Common myeloid progenitor, CD34-positive (primary cell): ENCODE measurements around the gene SMIM44.
A peak's percentile ranks its signal among the peaks of the same experiment; 100 is the strongest.

ENCODE experiments used
- CTCF ChIA-PET: fragments of 350-600 bp; sonication (Branson Sonifier 250); formaldehyde crosslinking; loops from one replicate; lab custom pipeline; 2021; ENCODE audit warnings: antibody characterized with exemption; lab: Charles Lee
- POLR2A ChIA-PET: fragments of 350-600 bp; sonication (Branson Sonifier 250); formaldehyde crosslinking; loops from one replicate; lab custom pipeline; 2021; ENCODE audit warnings: antibody characterized with exemption; lab: Charles Lee
- DNase-seq, 3 donors: peaks; one replicate each; pipeline versions ENCODE4 v3.0.0 to v3.0.0-alpha.2; 2013
- H3K27ac ChIP-seq, 2 experiments: 1 replicate in 1 of 2; 2 replicates in 1 of 2; pipeline ENCODE4 v1.7.0; 2013; ENCODE audit warnings: inconsistent platforms in 2 of 2, low read length in 2 of 2, mild to moderate bottlenecking in 2 of 2, low read depth in 1 of 2, moderate library complexity in 1 of 2; ENCODE audit not compliant: severe bottlenecking in 2 of 2, insufficient read depth in 1 of 2, poor library complexity in 1 of 2
- H3K27me3 ChIP-seq, 5 experiments: replicated peaks in 2 of 5; 1 replicate in 3 of 5; 2 replicates in 2 of 5; pipeline versions ENCODE4 v1.6.1 to v1.7.0; 2013; ENCODE audit warnings: low read length in 4 of 5, mild to moderate bottlenecking in 2 of 5, moderate library complexity in 2 of 5, inconsistent platforms in 1 of 5; ENCODE audit not compliant: insufficient read depth in 5 of 5, control insufficient read depth in 4 of 5
- H3K36me3 ChIP-seq, 4 experiments: 1 replicate in 2 of 4; 2 replicates in 2 of 4; pipeline versions ENCODE4 v1.6.1 to v1.7.0; 2013; ENCODE audit warnings: low read length in 3 of 4, control low read depth in 1 of 4, mild to moderate bottlenecking in 1 of 4; ENCODE audit not compliant: control insufficient read depth in 4 of 4, insufficient read depth in 4 of 4
- H3K4me1 ChIP-seq, 4 experiments: 1 replicate in 3 of 4; 2 replicates in 1 of 4; pipeline versions ENCODE4 v1.6.1 to v1.7.1; 2013; ENCODE audit warnings: low read length in 3 of 4, mild to moderate bottlenecking in 3 of 4, control low read depth in 1 of 4, inconsistent platforms in 1 of 4, moderate library complexity in 1 of 4; ENCODE audit not compliant: control insufficient read depth in 4 of 4, insufficient read depth in 4 of 4; ENCODE audit errors: control extremely low read depth in 1 of 4
- H3K4me3 ChIP-seq, 7 experiments: 1 replicate in 4 of 7; 2 replicates in 3 of 7; pipeline versions ENCODE4 v1.5.1 to v1.7.0; 2013; ENCODE audit warnings: mild to moderate bottlenecking in 7 of 7, low read length in 6 of 7, moderate library complexity in 6 of 7, inconsistent platforms in 2 of 7, low read depth in 2 of 7, control low read depth in 1 of 7; ENCODE audit not compliant: insufficient read depth in 4 of 7, control insufficient read depth in 1 of 7; ENCODE audit errors: extremely low read depth in 1 of 7
- H3K9me3 ChIP-seq, 5 experiments: 1 replicate in 4 of 5; 2 replicates in 1 of 5; pipeline versions ENCODE4 v1.6.1 to v1.7.1; 2013; ENCODE audit warnings: low read length in 4 of 5, mild to moderate bottlenecking in 2 of 5, inconsistent platforms in 1 of 5, low read depth in 1 of 5, moderate library complexity in 1 of 5; ENCODE audit not compliant: control insufficient read depth in 4 of 5, insufficient read depth in 2 of 5; ENCODE audit errors: control extremely low read depth in 1 of 5
- WGBS: methylation state at CpG from one replicate; pipeline ENCODE4 v1.1.5; 2013; ENCODE audit not compliant: insufficient coverage; 5-methylcytosine and 5-hydroxymethylcytosine counted together

The SMIM44 gene

DNA sequence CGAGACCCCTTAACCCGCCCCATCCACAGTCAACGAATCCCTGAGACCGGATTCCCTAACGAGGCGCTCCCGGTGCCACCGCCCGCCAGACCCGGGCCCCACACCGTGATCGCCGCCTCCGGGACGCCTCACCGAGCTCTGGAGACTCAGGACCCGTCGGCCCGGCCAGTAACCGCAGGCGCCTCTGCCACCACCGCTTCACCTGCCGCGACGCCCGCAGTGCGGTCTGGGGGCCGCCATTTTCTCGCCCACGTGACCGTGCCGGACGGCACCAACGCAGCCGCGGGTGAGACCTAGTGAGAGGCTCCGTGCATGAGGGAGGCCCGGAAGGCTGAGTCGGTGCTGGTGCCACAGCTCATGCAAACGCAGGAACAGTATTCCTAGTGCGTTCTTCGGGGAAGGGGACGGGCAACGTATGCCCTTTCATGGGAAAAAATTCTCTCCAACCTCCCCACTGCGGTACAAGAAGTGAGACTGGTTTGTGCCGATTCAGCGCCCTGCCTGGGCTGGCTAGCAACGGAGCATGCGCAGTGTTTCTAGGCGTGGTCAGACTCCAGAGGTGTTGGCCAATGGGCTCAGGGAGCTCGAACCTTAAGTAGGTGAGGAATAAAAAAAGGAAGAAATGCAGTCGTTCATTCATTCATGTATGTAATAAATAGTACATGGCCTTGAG, 17.3 kb upstream of the SMIM44 start, which contains the start of gene DOHH:
Gene DOHH (minus strand): TSS at position 246 of the 673 bp plus-strand sequence. CDS start 3,860 bp downstream, outside the sequence.
- Histone ChIP-seq H3K27ac (peak within 1 kb of the TSS; percentile 98 to 99), H3K4me3 (peak within 1 kb of the TSS; percentile 80 to 99 (median 90)), H3K36me3 (peaks cover 0 to 18% (median 9%) of the 10 kb centered on the region in 4 experiments), H3K4me1 (peaks cover 0 to 22% (median 20%) of the 10 kb centered on the region in 4 experiments), H3K27me3 (no peaks in the 10 kb centered on the region), H3K9me3 (no peaks in the 10 kb centered on the region)
- WGBS, result 0% methylated on average over 49 of the region's 52 CpGs
- peak; percentile 97 to 99 (median 97) for DNase-seq
- CTCF ChIA-PET, result interaction anchor here (0.8 to 7.1 kb wide), 4 partner anchors 14 to 28 kb away, joined by 3 to 38 read pairs (median 9); partner anchors contain the start of genes SMIM24 and SMIM44
- POLR2A ChIA-PET, result interaction anchor here (1.1 to 1.2 kb wide), 2 partner anchors 21 to 22 kb away, joined by 3 read pairs; no protein-coding TSS in a partner anchor

DNA sequence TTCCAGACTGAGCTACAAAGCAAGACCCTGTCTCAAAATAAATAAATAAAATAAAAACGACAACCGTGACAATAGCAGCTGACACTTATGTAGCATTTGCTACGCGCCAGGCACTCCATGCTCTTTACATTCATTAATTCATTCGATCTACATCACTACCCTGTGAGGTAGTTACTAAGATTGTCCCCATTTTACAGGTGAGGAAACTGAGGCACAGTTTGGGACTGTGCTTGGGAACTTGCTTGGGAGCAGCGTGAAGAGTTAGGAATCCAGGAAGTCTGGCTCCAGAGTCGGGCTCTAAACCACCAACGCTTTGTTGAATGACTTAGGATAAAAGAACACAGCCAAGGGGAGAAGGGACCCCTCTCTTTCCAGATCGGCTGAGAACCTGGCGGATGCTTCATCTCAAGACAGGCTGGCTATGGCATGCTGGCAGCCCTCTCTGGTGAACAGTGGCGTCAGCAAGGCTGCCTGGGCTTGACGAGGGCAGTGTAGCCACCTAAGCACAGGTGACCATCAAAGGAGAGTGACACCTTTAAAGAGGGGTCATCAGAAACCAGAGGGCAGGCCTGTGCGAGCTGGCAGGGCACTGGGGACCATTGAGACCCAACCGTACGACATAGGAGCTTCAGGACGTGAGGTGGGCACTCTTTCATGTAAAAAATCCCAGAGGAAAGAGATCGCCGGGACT, 16.6 kb upstream of the SMIM44 start:
- Histone ChIP-seq H3K27me3 (no peaks in the 10 kb centered on the region), H3K4me3 (peak overlapping the region; percentile 80 to 99 (median 90)), H3K27ac (peak overlapping the region; percentile 98 to 99), H3K4me1 (peaks cover 0 to 15% (median 14%) of the 10 kb centered on the region in 4 experiments), H3K36me3 (peaks cover 0 to 23% (median 11%) of the 10 kb centered on the region in 4 experiments), H3K9me3 (no peaks in the 10 kb centered on the region)
- ChIA-PET CTCF (interaction anchor here (1.5 to 7.1 kb wide), 3 partner anchors 15 to 27 kb away, joined by 5 to 38 read pairs (median 13); partner anchors contain the start of genes SMIM24 and SMIM44), POLR2A (interaction anchor here (0.6 to 1.2 kb wide), 3 partner anchors 20 to 224 kb away, joined by 3 read pairs; no protein-coding TSS in a partner anchor)
- WGBS, result 34% methylated on average over 14 of the region's 18 CpGs
- DNase-seq, result peak in 2 of 3 donors; percentile 28 to 30

DNA sequence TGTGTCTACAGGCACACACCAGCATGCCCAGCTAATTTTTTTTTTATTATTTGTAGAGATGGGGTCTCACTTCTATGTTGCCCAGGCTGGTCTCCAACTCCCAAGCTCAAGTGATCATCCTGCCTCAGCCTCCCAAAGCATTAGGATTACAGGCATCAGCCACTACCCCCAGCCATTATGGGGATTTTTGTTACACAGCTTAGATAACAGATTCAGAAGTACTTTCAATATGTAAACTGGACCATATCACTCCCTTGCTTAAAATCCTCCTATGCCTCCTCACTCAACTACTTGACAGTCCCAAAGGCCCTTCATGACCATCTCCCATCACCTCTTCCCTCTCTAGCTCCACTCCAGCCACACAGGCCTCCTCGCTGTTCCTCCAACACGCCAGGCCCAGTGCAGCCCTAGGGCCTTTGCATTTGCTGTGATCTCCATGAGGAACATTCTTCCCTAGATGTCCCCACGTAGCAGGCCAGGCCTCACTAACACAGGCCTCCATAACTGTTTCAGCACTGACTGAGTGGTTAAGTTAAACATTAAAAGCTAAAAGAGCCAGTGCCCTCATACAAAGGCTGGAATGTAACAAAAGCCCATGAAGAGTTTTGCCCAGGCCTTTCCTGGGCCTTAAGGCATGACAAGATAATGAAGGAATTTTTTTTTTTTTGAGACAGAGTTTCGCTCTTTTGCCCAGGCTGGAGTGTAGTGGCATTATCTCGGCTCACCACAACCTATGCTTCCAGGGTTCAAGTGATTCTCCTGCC, 14.7 kb upstream of the SMIM44 start:
- Histone ChIP-seq H3K4me1 (peaks cover 0 to 13% (median 11%) of the 10 kb centered on the region in 4 experiments), H3K36me3 (peaks cover 0 to 38% (median 23%) of the 10 kb centered on the region in 4 experiments), H3K9me3 (no peaks in the 10 kb centered on the region), H3K27me3 (no peaks in the 10 kb centered on the region), H3K27ac (no peak overlapping the region), H3K4me3 (no peak overlapping the region)
- POLR2A ChIA-PET, result interaction anchor here (1.2 kb wide), 1 partner anchor 18 kb away, joined by 4 read pairs; no protein-coding TSS in a partner anchor
- 93% methylated on average over 5 of the region's 5 CpGs for WGBS
- DNase-seq, result no peak
- CTCF ChIA-PET, result interaction anchor here (7.1 kb wide), 1 partner anchor 13 kb away, joined by 38 read pairs; the partner anchor contains the start of gene SMIM44

DNA sequence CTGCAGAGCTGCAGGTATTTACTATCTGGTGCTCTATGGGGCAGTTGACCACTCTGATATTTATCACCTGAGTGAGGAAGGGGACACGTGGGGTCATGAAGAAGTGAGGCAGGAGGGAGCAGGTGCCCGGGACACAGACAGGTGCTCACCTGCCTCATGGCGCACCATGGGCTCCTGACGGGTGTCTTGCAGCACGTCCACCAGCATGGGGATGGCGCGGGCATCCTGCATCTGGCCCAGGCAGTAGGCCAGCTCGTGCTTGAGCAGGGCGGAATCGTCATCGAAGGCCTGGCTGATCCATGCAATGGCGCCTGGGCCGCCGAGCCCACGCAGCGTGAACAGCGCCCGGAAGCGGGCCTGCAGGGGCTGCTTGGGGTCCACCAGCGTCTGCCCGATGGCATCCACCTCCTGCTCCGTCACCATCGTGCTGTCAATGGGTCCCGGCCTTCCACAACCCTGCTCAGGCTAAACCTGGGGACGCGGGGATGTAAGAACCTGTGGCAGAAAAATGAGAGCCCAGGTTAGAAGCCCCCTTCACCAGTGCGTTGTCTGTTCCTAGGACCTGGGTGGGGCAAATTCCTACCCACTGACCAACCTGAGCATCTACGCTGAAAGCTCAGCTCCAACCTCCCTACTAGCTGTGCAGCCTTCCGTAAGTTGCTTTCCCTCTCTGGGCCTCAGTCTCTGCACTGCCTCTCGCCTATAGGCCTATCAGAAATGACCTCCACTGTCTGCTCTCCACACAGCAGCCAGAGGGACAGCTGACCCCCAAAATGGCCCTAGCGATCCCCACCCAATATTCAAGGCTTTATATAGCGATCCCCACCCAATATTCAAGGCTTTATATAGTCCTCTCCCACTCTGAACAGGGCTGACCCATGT, 13.4 kb upstream of the SMIM44 start:
- POLR2A ChIA-PET, result no interaction called here
- H3K36me3 ChIP-seq, result peaks cover 2 to 50% (median 34%) of the 10 kb centered on the region in 4 experiments
- H3K4me3 ChIP-seq, result no peak overlapping the region

DNA sequence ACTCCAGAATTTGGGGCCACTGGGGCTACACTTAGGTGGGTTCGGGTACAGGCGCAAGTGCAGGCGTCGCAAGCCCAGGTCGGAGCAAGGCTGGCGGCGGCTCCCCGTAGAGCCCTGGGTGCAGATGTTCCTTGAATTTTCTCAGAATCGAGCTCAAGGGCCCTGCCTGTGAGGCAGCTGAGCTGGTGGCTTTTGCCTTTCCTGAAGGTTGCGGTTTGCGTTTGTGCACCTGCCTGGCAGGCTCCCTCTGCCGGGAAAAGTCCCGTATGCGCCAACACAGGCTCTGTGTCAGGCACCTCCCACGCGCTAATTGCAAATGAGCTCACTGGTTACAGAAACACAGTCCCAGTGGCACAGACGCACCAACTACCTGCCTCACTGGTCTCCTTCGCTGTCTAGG, 11.3 kb upstream of the SMIM44 start:
- CTCF ChIA-PET, result interaction anchor here (0.6 to 2.6 kb wide), 2 partner anchors 10 to 160 kb away, joined by 3 to 13 read pairs; partner anchors contain the start of gene SMIM44
- Histone ChIP-seq H3K27ac (no peak overlapping the region), H3K36me3 (peaks cover 2 to 63% (median 41%) of the 10 kb centered on the region in 4 experiments), H3K4me3 (no peak overlapping the region), H3K9me3 (no peaks in the 10 kb centered on the region), H3K4me1 (peaks cover 0 to 5% (median 2%) of the 10 kb centered on the region in 4 experiments), H3K27me3 (no peaks in the 10 kb centered on the region)
- POLR2A ChIA-PET, result interaction anchor here (0.7 kb wide), 1 partner anchor 171 kb away, joined by 8 read pairs; no protein-coding TSS in a partner anchor
- WGBS, result 96% methylated on average over 18 of the region's 18 CpGs
- no peak for DNase-seq

More for the DNA sequence above, 13.4 kb upstream of the SMIM44 start:
- H3K27ac ChIP-seq, result no peak overlapping the region
- no peaks in the 10 kb centered on the region for H3K9me3 ChIP-seq
- H3K4me1 ChIP-seq, result peaks cover 0 to 13% (median 11%) of the 10 kb centered on the region in 4 experiments
- no peak for DNase-seq
- no peaks in the 10 kb centered on the region for H3K27me3 ChIP-seq
- WGBS, result 96% methylated on average over 31 of the region's 32 CpGs
- CTCF ChIA-PET, result interaction anchor here (1.1 to 7.1 kb wide), 2 partner anchors 12 to 15 kb away, joined by 3 to 38 read pairs; partner anchors contain the start of gene SMIM44
